Activated CD4-positive, alpha-beta T cell treated with anti-CD3 and anti-CD28 coated beads, Interleukin-10, Interleukin-2, amounts not matched to agents 100 ng/mL and 50 ng/mL, durations not matched to agents 16 hours and 8 hours (primary cell): Measurements from ENCODE around the gene CACNB3.
A peak's percentile ranks its signal among the peaks of the same experiment; 100 is the strongest.

Experiments
- DNase-seq: peaks from one replicate; pipeline ENCODE4 v3.0.0-alpha.2; 2020

Gene CACNB3

GRCh38 chr12:48817873-48818830 lies at the start of gene CACNB3:
Gene CACNB3 (plus strand): TSS chr12:48818496. CDS start chr12:48818930, 434 bp downstream.
- DNase-seq, result peak; percentile 74

DNA sequence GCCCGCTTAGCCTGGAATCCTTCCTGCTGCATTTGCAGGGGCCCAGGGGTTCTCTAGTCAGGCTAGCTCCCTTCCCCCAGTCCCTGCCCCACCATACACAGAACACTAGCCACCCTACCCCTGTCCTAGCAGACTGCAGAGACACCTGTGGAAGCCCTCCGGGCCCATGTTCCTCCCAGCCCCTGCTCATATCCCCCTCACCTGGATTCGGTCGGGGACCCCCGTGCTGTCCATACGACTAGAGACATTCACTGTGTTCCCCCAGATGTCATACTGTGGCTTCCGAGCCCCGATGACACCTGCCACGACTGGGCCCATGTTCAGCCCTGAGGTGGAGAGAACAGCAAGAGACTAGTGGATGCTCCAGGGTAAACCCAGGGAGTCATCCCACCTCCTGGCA lies 49.6 kb upstream of the CACNB3 start:
- DNase-seq, result no peak

DNA sequence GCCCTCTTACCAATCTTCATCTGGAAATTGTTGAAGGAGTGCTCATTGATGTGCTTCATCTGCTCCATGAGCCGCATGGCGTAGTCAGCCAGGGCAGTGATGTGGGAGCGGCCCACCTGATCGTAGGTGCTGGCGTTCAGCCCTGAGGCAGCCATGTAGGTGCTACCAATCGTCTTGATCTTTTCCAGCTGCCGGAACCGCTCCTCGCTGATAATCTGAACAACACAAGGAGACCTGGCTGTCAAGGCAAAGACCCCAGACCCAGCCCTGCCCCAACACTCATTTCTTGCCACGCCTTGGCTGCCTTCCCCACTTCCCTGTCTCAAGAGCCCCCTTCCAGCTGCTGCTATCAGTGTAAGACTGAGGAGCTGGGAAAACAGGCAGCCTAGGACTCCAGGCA lies 47.5 kb upstream of the CACNB3 start:
- no peak for DNase-seq

GRCh38 chr12:48771588-48772112 lies 46.6 kb upstream of the CACNB3 start:
- no peak for DNase-seq

DNA sequence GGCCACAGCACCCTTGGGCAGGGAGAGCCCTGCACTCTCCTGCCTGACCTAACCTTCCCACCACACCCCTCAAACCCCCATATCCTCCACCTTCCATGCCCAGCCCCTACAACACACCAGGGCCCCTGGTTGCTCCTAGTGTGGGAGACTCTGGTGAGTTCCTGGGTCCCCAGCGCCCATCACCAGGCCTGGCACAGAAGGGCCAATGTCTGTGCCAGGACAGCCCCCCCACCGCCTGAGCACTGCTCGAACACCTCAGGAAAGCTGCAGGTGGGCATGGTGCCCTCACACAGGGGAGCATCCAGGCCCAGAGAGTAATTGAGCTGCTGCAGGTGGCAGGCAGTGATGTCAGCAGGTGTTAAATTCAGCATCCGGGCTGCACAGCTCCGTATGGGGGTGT lies 44.6 kb upstream of the CACNB3 start:
- DNase-seq, result no peak

DNA sequence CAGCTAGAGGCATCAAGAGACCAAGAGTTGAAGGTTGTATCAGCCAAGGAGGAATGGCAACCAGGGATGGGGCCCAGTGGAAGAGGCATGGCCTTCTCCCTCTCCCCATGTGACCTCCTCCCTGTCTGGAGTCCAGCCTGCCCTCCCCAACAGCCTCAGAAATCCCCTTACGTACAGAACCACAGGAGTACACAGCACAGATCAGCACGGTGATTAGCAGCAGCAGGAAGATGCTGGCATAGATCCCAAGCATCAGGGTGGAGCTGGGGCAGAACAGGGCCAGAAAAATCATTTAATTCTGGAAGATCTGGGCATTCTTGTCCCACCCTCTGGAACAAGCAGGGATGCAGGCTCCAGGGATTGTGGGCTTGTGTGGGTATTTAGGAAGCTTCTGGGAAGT lies 43.8 kb upstream of the CACNB3 start:
- DNase-seq, result no peak

GRCh38 chr12:48775299-48775698 lies 43.0 kb upstream of the CACNB3 start:
- DNase-seq, result no peak

DNA sequence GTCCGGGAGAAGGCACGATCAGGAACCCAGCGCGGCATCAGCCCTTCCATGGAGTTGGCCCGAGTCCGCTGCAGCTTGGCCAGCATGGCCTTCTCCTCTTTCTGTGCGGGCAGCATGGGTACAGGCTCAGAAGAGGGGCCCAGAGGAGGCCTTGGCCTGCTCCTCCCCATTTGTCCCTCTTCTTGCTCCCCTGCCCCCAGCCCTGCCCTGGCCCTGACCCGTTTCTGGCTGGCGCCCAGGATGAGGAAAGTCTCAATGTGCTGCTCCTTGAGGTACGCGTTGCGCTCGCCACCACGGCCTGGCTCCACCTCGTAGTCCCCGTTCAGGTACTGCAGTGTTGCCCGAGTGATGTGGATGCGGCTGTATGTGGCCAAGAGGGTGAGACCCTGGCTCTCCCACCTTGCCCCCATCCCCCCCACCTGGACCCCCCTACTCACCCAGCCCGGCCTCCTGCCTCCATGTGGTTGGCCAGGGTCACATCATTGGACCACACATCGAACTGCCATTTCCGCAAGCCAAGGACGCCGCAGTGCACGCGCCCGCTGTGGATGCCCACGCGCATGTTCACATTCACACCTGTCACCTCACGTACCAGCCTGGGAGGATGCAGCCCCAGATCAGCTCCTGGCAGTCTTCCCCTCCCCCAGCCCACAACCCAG lies 42.2 kb upstream of the CACNB3 start:
- DNase-seq, result no peak

- no peak for DNase-seq
These were observed 41.3 kb upstream of the CACNB3 start for GRCh38 chr12:48776956-48777355.

DNA sequence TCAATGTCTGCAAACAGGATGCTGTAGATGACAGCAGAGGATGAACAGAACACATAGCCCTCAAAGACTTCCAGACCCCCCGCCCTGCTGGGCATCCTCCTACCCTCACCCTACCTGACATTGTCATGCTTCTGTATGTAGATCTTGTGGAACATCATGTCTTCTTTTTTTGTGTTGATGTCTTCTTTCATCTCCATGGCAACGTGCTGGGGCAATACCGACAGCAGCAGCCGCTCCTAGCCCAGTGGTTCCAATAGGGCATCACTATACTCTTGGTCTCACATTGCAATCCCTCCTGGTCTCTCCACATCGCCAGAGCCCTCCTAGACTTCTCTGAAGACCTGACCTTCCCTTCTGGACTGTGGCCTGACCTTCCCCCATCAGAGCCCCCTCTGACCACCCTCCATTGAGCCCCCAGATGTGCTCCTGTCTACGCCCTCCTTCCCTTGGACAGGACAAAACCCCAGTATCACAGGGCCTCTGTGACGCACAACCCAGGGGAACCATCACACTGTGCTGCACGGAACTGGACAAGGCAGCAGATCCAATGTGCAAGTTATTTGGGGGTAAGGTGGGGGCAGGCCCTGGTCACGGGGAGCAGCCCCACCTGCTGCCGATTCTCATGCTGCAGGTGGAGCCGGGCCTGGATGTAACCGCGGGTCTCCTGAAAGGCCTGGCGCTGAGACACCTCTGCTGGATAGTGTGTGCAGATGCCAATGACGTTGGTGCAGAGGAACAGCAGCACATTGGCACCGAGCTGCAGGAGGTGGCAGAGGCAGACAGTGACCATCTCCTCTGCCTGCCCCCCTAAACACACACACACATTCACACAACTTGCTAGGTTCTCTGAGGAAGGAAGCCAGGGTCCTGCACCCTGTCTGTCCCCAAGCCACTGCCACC lies 40.5 kb upstream of the CACNB3 start:
- no peak for DNase-seq

DNA sequence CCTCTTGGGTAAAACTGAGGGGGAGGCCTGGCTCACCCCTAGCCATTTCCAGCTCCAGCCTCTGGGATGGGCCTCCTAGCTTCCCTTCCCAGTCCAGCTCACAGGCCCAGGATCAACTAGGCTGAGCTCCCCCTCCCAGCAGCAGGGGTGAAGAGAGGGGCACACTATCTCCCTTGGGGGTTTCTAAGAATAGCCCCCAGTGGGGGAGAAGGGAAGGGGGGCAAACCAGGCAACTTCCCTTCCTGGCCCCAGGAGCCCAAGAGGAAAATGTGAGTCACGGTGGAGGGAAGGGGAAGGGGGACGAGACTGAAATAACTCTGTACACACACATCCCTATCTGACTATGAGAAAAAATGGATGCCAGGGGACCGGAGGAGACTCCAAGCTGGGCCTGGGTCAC lies 38.4 kb upstream of the CACNB3 start:
- no peak for DNase-seq

- DNase-seq, result no peak
These were observed 37.8 kb upstream of the CACNB3 start for GRCh38 chr12:48780381-48781025.

GRCh38 chr12:48781750-48782456 lies 36.4 kb upstream of the CACNB3 start:
- no peak for DNase-seq

GRCh38 chr12:48782457-48783395 lies 35.6 kb upstream of the CACNB3 start:
- no peak for DNase-seq

DNA sequence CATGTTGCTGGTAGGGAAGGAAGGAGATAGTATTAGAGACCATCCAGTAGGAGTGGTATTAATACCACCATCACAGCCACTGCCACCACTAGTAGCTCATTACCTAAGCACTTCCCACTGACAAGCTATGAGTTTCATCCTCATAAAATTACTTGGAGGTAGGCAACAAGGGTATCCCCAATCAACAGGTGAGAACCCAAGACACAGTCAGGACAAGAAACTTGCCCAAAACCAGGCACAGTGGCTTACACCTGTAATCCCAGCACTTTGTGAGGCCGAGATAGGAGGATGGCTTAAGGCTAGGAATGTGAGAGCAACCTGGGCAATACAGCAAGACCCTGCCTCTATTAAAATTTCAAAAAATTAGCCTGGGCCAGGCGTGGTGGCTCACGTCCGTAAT lies 34.9 kb upstream of the CACNB3 start:
- DNase-seq, result no peak

DNA sequence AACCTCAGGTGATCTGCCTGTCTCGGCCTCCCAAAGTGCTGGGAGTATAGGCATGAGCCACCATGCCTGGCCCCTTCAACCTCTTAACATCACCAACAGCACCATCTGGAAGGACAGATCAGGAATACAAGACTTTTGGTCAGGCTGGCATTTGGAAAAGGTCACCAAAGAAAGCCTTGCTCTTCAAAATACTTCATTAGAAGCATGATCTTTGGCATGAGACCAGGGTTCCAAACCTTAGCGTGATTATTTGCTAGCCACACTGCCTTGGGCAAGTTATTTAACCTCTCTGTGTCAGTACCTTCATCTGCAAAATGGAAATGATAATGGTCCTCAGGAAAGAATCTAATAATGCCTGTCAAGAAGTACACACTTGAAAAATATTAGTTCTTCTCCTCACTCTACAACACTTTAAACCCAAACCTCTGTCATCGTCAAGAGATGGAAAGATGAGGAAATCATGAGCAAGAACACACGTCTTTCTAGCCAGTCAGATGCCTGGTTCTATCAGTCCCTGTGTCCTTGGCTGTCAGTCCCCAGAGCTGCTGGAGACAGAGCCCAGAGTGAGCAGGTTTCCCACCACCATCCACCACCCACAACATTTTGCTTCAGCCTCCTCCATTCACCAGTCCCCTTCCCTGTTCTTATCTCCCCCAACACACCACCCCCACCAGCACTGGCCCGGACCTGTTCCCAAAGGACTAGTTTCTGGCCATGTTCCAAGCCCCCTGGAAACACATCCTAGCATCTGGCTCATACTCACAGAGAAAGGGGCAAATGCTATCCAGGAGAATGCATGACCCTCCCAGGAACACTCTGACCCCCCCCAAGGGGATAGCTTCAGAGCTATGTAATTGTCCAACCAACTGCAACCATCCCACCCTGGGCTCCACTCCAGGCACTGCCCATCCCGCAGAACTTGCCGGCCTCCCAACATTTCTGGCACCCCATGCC lies 31.4 kb upstream of the CACNB3 start:
- DNase-seq, result no peak

GRCh38 chr12:48787791-48788523 lies 30.3 kb upstream of the CACNB3 start:
- DNase-seq, result no peak

DNA sequence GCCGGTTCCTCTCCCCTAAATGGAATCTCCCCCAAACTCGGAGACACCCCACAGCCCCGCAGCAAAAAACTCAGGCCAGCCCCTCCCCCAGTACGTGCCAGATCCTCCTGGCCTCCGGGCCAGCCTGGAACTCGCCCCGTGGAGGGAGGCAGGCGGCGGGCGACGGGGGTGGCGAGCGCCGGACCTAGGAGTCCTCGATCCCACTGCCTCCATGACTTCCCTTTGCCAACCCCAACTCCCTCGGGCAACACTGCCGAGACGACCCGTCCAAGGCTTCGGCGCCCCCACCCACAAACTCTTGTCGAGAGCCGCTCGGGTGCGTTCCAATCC lies 29.8 kb upstream of the CACNB3 start:
- no peak for DNase-seq
